Muscle of leg (tissue), 11 donors: ENCODE measurements around the gene IQCE. TPM values are rescaled to one million over a fixed set of nuclear protein-coding genes. Genes with fewer than 3 reads are reported as not detected.
"Not testable (repeated sequence)": the region's sequence is repeated elsewhere in the genome, so short reads cannot be mapped to it uniquely, and the experiment has no call there.

Experiments
- DNase-seq: peaks from one replicate; pipeline ENCODE4 v3.0.0; 2013
- H3K27ac ChIP-seq: one replicate; pipeline ENCODE4 v1.5.1; 2013; ENCODE audit warnings: mild to moderate bottlenecking, low read length, control low read depth
- H3K27me3 ChIP-seq: one replicate; pipeline ENCODE4 v1.6.1; 2013; ENCODE audit warnings: low read length; ENCODE audit not compliant: control insufficient read depth, insufficient read depth
- H3K36me3 ChIP-seq: one replicate; pipeline ENCODE4 v1.6.1; 2013; ENCODE audit warnings: low read length; ENCODE audit not compliant: control insufficient read depth, insufficient read depth
- H3K4me1 ChIP-seq: one replicate; pipeline ENCODE4 v1.6.1; 2013; ENCODE audit warnings: low read length; ENCODE audit not compliant: control insufficient read depth, insufficient read depth
- H3K4me3 ChIP-seq: one replicate; pipeline ENCODE4 v1.5.1; 2013; ENCODE audit warnings: low read length, control low read depth
- H3K9me3 ChIP-seq: replicated peaks from 2 replicates; pipeline ENCODE4 v1.6.1; 2013; ENCODE audit warnings: low read depth, low read length; ENCODE audit not compliant: control insufficient read depth
- WGBS: methylation state at CpG from one replicate; pipeline ENCODE4 v1.1.5; 2013; ENCODE audit warnings: missing lambda C conversion rate; ENCODE audit not compliant: insufficient coverage; 5-methylcytosine and 5-hydroxymethylcytosine counted together
- polyA plus RNA-seq, 8 donors: library from polyadenylated mRNA; unstranded; fragments of 120-200 nt; gene quantifications; one replicate each; pipeline versions ENCODE4 v1.2.1 to v1.2.3, GENCODE V29; 2013; ENCODE audit warnings: inconsistent platforms in 1 of 8, low replicate concordance in 1 of 8; ENCODE audit not compliant: insufficient read length in 8 of 8, insufficient read depth in 1 of 8
- total RNA-seq: library from RNA; stranded (reverse); fragments of 120-200 nt; gene quantifications from one replicate; pipeline ENCODE4 v1.2.4, GENCODE V29; 2013

Gene IQCE
- total and polyA plus RNA-seq, 9 donors: 4.7 to 9.6 (median 7.1) TPM

- H3K9me3 ChIP-seq: no peaks in the 10 kb centered on the region
- H3K27ac ChIP-seq: no peak overlapping the region
- peaks cover 82% of the 10 kb centered on the region for H3K4me1 ChIP-seq
- no peak overlapping the region for H3K4me3 ChIP-seq
- WGBS: 84% methylated on average over 37 of the region's 40 CpGs
- no peak for DNase-seq
- H3K27me3 ChIP-seq: peaks cover 13% of the 10 kb centered on the region
- peaks cover 54% of the 10 kb centered on the region for H3K36me3 ChIP-seq
These were observed 31.9 kb upstream of the IQCE start for GRCh38 chr7:2526659-2527504.

DNA sequence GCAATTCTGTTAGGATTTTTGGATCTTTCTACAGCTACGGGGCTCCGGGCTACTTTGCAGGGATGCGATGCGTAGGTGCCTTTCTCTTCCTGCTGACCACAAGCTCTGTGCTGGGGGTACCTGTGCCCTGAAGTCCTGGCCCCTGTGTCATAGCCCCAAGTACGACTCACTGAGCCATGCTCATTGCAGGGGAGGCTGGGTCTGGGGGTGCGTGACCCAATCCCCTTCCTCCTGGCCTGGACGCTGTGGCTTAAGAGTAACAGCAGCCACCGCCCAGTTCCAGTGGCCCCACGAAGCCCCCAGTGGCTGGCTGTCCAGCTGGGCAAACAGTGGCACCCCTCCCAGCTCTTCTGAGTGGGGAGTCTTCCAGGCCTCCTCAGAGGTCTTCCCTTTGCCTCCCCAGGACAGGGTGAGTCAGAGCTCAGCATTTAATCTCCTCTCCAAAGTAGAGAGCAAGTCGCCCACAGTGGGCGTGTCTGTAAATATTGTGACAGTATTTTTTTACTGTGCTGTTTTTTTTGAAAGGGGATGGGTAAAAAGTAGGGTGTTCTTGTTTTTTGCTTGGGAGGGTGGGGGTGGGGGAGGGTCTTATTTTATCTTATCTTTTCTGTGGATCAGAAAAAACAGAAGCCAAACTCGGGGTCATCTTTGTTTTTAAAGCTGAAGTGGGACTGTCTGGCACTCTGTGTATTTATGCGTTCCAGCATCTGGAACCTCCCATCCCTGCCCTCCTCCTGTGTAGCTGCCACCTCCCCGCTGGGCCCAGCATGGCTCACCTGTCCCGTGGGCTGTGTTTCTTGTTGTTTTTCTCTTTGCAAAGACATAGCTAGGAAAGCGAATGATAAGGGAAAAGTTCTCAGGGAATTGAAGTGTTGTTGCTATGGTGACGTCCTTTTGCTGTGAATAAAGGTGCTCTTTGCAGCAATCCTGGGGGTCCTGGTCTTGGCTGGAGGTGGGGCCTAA, 31.0 kb upstream of the IQCE start:
- H3K4me3 ChIP-seq: no peak overlapping the region

DNA sequence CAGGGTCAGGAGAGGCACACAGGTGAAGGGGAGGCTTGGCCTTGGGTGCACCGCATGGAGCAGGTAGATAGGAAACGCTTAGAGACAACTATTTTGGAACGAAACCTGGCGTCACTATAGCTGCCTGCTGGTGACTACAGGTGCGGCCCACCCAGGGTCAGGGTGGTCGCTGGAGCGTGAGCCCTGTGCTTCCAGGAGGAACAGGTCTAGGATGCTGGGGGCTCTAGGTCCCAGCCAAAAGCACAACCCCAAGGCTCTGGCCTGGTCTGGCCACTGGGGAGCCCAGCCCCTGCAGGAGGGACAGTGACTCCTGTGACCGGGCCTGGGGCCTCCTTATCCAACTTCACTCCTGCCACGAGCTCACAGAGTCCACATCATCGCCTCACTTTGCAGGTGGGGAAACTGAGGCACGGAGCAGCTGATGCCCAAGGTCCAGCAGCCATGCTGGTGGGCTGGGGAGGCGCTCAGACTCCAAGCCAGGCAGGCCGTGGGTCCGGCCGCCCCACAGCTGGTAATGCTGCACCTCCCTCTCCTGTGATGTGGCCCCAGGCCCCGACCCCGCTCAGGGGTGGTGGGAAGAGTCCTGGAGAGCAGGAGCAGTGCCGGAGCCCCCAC, 30.2 kb upstream of the IQCE start:
- H3K27me3 ChIP-seq: peaks cover 5% of the 10 kb centered on the region
- H3K36me3 ChIP-seq: peaks cover 49% of the 10 kb centered on the region
- H3K9me3 ChIP-seq: no peaks in the 10 kb centered on the region
- no peak overlapping the region for H3K4me3 ChIP-seq
- WGBS: 69% methylated on average over 14 of the region's 18 CpGs
- peaks cover 66% of the 10 kb centered on the region for H3K4me1 ChIP-seq
- no peak for DNase-seq
- no peak overlapping the region for H3K27ac ChIP-seq

More for the DNA sequence above, 31.0 kb upstream of the IQCE start:
- Histone ChIP-seq H3K4me1 (peaks cover 74% of the 10 kb centered on the region), H3K27ac (no peak overlapping the region), H3K9me3 (no peaks in the 10 kb centered on the region), H3K27me3 (peaks cover 8% of the 10 kb centered on the region), H3K36me3 (peaks cover 50% of the 10 kb centered on the region)
- WGBS: 73% methylated on average over 10 of the region's 17 CpGs
- DNase-seq: no peak

DNA sequence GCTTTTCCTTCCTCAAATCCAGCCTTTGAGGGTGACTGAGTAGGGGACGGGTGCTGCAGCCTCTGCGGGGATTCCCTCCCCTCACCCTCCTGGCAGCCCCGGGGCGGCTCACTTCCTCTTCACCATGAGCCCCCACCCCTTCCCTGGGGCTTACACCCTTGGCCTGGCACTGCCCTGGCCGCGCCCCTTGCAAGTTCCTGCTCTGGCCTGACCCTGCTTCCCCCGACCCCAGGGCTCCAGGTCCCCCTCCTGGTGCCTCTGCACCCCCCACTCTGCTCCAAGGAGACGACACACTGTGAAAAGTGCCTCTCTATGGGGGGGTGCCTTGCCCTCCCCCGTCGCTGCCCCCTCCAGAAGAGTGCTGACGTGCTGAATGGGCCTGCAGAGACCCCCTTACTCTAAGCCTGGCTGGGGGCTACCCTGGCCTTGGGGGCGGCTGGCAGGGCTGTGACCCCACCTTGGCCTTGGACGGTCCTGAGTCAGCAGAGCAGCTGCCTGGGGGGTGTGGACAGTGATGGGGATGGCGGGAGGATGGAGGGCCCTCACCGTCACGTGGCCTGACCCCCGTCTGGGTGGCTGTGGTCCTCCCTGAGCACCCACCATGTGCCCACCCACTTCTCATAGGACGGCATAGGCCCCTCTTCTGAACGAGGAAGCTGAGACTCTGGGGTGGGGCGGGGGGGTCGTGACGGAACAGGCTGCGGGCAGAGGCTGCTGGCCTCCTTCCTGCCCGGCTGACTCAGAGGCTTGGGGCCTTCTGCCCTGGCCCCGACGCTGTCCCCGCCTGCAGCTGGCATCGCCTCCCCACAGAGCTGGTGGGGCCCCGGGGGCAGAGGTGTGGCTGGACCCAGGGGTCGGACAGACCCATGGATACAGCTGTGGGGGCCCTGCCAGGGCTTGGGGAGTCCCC, 29.4 kb upstream of the IQCE start:
- H3K36me3 ChIP-seq: peaks cover 46% of the 10 kb centered on the region

DNA sequence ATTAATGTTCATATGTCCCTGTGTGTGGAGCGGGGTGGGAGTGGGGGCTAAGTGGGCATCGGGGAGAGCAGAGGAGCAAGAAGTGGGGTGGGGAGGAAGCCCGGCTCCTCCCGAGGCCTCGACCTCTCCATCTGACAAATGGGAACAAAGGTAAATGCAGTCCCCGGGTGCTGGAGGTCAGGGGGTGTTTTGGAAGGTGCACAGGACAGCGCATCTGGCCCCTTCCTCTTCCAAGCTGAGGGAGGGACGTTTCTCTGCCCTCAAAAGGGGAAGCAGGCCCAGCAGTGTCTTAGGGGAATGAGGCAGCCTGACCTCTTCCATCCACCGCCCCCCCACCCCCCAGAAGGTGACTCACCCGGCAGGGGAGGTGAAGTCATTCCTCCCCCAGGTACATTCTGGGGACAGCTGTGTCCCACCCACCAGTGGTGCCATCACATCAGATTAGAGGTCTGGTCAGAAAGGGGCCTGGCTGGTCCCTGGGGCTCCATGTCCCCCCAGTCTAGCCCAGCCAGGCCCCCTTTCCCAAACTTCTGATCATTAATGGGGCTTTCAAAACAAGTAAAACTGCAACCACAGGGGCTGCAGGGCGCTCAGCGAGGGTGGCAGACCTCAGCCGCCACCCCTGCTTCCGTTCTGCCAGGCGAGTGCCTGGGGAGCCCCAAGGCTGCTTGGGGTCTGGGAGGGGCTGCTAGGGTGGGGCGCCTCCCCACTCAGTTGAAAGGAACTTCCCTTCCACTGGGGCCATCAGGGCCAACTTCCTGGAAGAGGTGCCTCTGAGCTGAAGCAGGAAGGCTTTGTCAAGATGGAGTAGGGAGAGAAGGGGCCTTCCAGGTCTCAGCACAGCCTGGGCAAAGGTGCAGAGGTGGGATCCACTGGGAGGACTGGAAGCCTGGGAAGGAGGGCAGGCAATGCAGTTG, 28.4 kb upstream of the IQCE start:
- Histone ChIP-seq H3K27me3 (peaks cover 2% of the 10 kb centered on the region), H3K27ac (peak overlapping the region; percentile 75), H3K4me1 (peaks cover 49% of the 10 kb centered on the region), H3K9me3 (no peaks in the 10 kb centered on the region), H3K4me3 (no peak overlapping the region), H3K36me3 (peaks cover 40% of the 10 kb centered on the region)
- 48% methylated on average over 5 of the region's 16 CpGs for WGBS
- DNase-seq: peak; percentile 65

More for the DNA sequence above, 29.4 kb upstream of the IQCE start:
- WGBS: 36% methylated on average over 13 of the region's 30 CpGs
- Histone ChIP-seq H3K4me3 (no peak overlapping the region), H3K9me3 (no peaks in the 10 kb centered on the region), H3K27ac (peak overlapping the region; percentile 75), H3K4me1 (peaks cover 58% of the 10 kb centered on the region), H3K27me3 (peaks cover 2% of the 10 kb centered on the region)
- peak; percentile 77 for DNase-seq

DNA sequence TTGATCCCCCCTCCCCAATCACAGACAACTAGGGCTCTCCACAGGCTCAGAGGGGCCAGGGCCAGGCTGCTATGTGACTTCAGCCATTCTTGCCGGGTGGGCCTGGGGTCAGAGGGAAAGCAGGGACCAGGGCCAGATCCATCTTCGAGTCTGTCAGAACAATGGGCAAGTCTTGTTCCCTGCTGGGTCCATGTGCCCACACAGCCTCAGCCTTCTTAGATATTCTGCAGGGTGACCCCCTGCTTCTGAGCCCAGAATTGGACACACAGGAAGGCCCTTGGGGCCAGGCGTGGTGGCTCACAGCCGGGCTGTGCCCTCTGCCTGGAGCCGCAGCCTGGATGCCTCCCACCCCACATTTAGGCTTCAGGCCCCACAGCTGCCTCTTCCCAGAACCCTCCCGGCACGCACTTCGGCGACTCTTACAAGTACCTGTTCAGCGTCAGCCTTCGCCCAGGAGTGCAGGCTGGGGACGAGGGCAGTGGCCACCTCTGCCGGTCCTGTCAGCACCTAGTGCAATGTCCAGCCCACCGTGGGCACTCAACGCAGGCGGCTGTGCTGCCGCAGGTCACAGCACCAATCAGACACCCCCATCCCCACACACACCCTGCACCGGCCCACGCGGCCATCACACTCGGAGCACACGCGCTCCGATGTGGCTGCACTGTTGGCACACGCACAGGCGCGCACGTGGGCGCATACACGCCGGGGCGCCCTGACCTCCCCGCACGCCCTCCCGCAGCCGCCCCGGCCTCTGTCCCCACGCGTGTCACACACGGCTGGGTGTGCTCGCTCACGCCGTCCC, 27.6 kb upstream of the IQCE start:
- not testable (repeated sequence) for H3K4me3 ChIP-seq, H3K9me3 ChIP-seq, H3K27me3 ChIP-seq, DNase-seq
- H3K27ac ChIP-seq: peak overlapping the region; percentile 75
- H3K4me1 ChIP-seq: peaks cover 42% of the 10 kb centered on the region
- H3K36me3 ChIP-seq: peaks cover 31% of the 10 kb centered on the region
- WGBS: 33% methylated on average over 17 of the region's 43 CpGs

- not testable (repeated sequence) for H3K27me3 ChIP-seq, H3K4me3 ChIP-seq, H3K27ac ChIP-seq, H3K9me3 ChIP-seq, DNase-seq
- peaks cover 26% of the 10 kb centered on the region for H3K36me3 ChIP-seq
- H3K4me1 ChIP-seq: peaks cover 42% of the 10 kb centered on the region
- no CpG with 5 or more reads among the region's 17 CpGs for WGBS
These were observed 27.0 kb upstream of the IQCE start for GRCh38 chr7:2531796-2532110.

GRCh38 chr7:2532199-2532772, 26.5 kb upstream of the IQCE start:
- not testable (repeated sequence) for H3K9me3 ChIP-seq, H3K4me3 ChIP-seq, H3K27ac ChIP-seq, H3K27me3 ChIP-seq
- WGBS: 48% methylated on average over 4 of the region's 15 CpGs
- peak; percentile 3 for DNase-seq
- peaks cover 20% of the 10 kb centered on the region for H3K36me3 ChIP-seq
- H3K4me1 ChIP-seq: peaks cover 39% of the 10 kb centered on the region
